NCI-H524 treated with DMSO at 0.1 percent for 48 hours (cell line): ENCODE measurements around the gene KAZN.
"Not testable (repeated sequence)": the region's sequence is repeated elsewhere in the genome, so short reads cannot be mapped to it uniquely, and the experiment has no call there.

Experiments
- DNase-seq: peaks from one replicate; lab custom pipeline; 2025; lab: John Stamatoyannopoulos, UW

KAZN gene

GRCh38 chr1:15034656-15035055 is 436.2 kb downstream of the KAZN start:
- DNase-seq: no peak

- no peak for DNase-seq
Measured at GRCh38 chr1:15035236-15035635, 436.8 kb downstream of the KAZN start.

- no peak for DNase-seq
Measured at GRCh38 chr1:15036101-15036500, 437.6 kb downstream of the KAZN start.

GRCh38 chr1:15038232-15039016 is 439.9 kb downstream of the KAZN start:
- no peak for DNase-seq

GRCh38 chr1:15039017-15039648 is 440.6 kb downstream of the KAZN start:
- no peak for DNase-seq

- no peak for DNase-seq
Measured at GRCh38 chr1:15039901-15040300, 441.4 kb downstream of the KAZN start.

- not testable (repeated sequence) for DNase-seq
Measured at GRCh38 chr1:15040685-15041084, 442.2 kb downstream of the KAZN start.

GRCh38 chr1:15042866-15043265 is 444.4 kb downstream of the KAZN start:
- no peak for DNase-seq

- DNase-seq: no peak
Measured at GRCh38 chr1:15043934-15044333, 445.4 kb downstream of the KAZN start.

- DNase-seq: no peak
Measured at GRCh38 chr1:15045123-15045522, 446.6 kb downstream of the KAZN start.

GRCh38 chr1:15046487-15047165 is 448.1 kb downstream of the KAZN start:
- no peak for DNase-seq

- no peak for DNase-seq
Measured at GRCh38 chr1:15047237-15047636, 448.8 kb downstream of the KAZN start.

- DNase-seq: no peak
Measured at GRCh38 chr1:15048437-15048980, 450.0 kb downstream of the KAZN start.

GRCh38 chr1:15049067-15049466 is 450.6 kb downstream of the KAZN start:
- DNase-seq: no peak

GRCh38 chr1:15051882-15052528 is 453.5 kb downstream of the KAZN start:
- DNase-seq: no peak

- no peak for DNase-seq
Measured at GRCh38 chr1:15053153-15053552, 454.7 kb downstream of the KAZN start.

GRCh38 chr1:15055736-15056415 is 457.4 kb downstream of the KAZN start:
- DNase-seq: no peak

GRCh38 chr1:15056515-15057285 is 458.2 kb downstream of the KAZN start:
- no peak for DNase-seq

GRCh38 chr1:15057834-15058233 is 459.3 kb downstream of the KAZN start:
- no peak for DNase-seq

- no peak for DNase-seq
Measured at GRCh38 chr1:15058261-15058660, 459.8 kb downstream of the KAZN start.

- DNase-seq: no peak
Measured at GRCh38 chr1:15060104-15060503, 461.6 kb downstream of the KAZN start.
